H9 (cell line): ENCODE measurements around the gene MRPL21. TPM values are rescaled to one million over a fixed set of nuclear protein-coding genes. Genes with fewer than 3 reads are reported as not detected.

Experiments used
- DNase-seq: peaks from one replicate; pipeline ENCODE4 v3.0.0-alpha.2; 2017
- H2AFZ ChIP-seq: one replicate; pipeline ENCODE4 v1.6.1; 2013; ENCODE audit warnings: mild to moderate bottlenecking, low read length, control low read depth, moderate library complexity
- H2AK5ac ChIP-seq: 2 replicates; pipeline ENCODE4 v1.6.1; 2013; ENCODE audit warnings: low read length, control low read depth, mixed read lengths; ENCODE audit not compliant: insufficient read length
- H2BK120ac ChIP-seq: one replicate; pipeline ENCODE4 v1.6.1; 2013; ENCODE audit warnings: low read depth, mild to moderate bottlenecking, low read length, control low read depth, inconsistent platforms; ENCODE audit not compliant: poor library complexity, severe bottlenecking
- H2BK12ac ChIP-seq: 2 replicates; pipeline ENCODE4 v1.6.1; 2013; ENCODE audit warnings: low read length, control low read depth, mixed read lengths, low read depth; ENCODE audit not compliant: insufficient read length
- H2BK15ac ChIP-seq: 2 replicates; pipeline ENCODE4 v1.6.1; 2013; ENCODE audit warnings: low read depth, low read length, control low read depth
- H2BK20ac ChIP-seq: one replicate; pipeline ENCODE4 v1.6.1; 2013; ENCODE audit warnings: low read depth, mild to moderate bottlenecking, low read length, control low read depth, inconsistent platforms; ENCODE audit not compliant: poor library complexity, severe bottlenecking
- H2BK5ac ChIP-seq: 2 replicates; pipeline ENCODE4 v1.6.1; 2013; ENCODE audit warnings: low read length, control low read depth, mixed read lengths; ENCODE audit not compliant: insufficient read length
- H3K14ac ChIP-seq: 2 replicates; pipeline ENCODE4 v1.6.1; 2013; ENCODE audit warnings: low read length, control low read depth; ENCODE audit not compliant: insufficient read depth
- H3K18ac ChIP-seq: 2 replicates; pipeline ENCODE4 v1.6.1; 2013; ENCODE audit warnings: low read depth, mild to moderate bottlenecking, mixed read lengths, low read length, control low read depth; ENCODE audit not compliant: insufficient read length
- H3K23ac ChIP-seq: 2 replicates; pipeline ENCODE4 v1.6.1; 2013; ENCODE audit warnings: low read length, control low read depth, mixed read lengths, low read depth; ENCODE audit not compliant: insufficient read length
- H3K23me2 ChIP-seq: 2 replicates; pipeline ENCODE4 v1.6.1; 2013; ENCODE audit warnings: low read depth, mild to moderate bottlenecking, mixed read lengths, low read length, control low read depth; ENCODE audit not compliant: insufficient read length, poor library complexity, severe bottlenecking
- H3K27ac ChIP-seq: 2 replicates; pipeline ENCODE4 v1.5.1; 2013; ENCODE audit warnings: low read length, control low read depth, mixed read lengths, low read depth; ENCODE audit not compliant: insufficient read length
- H3K27me3 ChIP-seq: 2 replicates; pipeline ENCODE4 v1.6.1; 2013; ENCODE audit warnings: low read length, control low read depth, inconsistent platforms; ENCODE audit not compliant: insufficient read depth
- H3K4ac ChIP-seq: 2 replicates; pipeline ENCODE4 v1.6.1; 2013; ENCODE audit warnings: low read depth, mild to moderate bottlenecking, control low read depth, inconsistent platforms, low read length, moderate library complexity
- H3K4me1 ChIP-seq: 2 replicates; pipeline ENCODE4 v1.6.1; 2013; ENCODE audit warnings: low read length, control low read depth, inconsistent platforms; ENCODE audit not compliant: insufficient read depth
- H3K4me2 ChIP-seq: 2 replicates; pipeline ENCODE4 v1.6.1; 2013; ENCODE audit warnings: low read length, control low read depth, mixed read lengths; ENCODE audit not compliant: insufficient read length, insufficient read depth
- H3K56ac ChIP-seq: 2 replicates; pipeline ENCODE4 v1.6.1; 2013; ENCODE audit warnings: low read depth, mild to moderate bottlenecking, mixed read lengths, low read length, control low read depth; ENCODE audit not compliant: insufficient read length
- H3K79me1 ChIP-seq: 2 replicates; pipeline ENCODE4 v1.6.1; 2013; ENCODE audit warnings: low read depth, mild to moderate bottlenecking, moderate library complexity, low read length, control low read depth, inconsistent platforms; ENCODE audit not compliant: insufficient read depth, poor library complexity, severe bottlenecking
- H3K79me2 ChIP-seq: 2 replicates; pipeline ENCODE4 v1.6.1; 2013; ENCODE audit warnings: low read length, control low read depth, inconsistent platforms; ENCODE audit not compliant: insufficient read depth
- H3K9ac ChIP-seq: 2 replicates; pipeline ENCODE4 v1.6.1; 2013; ENCODE audit warnings: low read length, control low read depth, mixed read lengths; ENCODE audit not compliant: insufficient read length; ENCODE audit errors: extremely low read depth
- H3K9me3 ChIP-seq: one replicate; pipeline ENCODE4 v1.6.1; 2013; ENCODE audit warnings: low read depth, low read length, inconsistent platforms; ENCODE audit not compliant: control insufficient read depth
- H3T11ph ChIP-seq: one replicate; pipeline ENCODE4 v1.6.1; 2013; ENCODE audit warnings: mild to moderate bottlenecking, low read length, control low read depth, inconsistent platforms
- H4K20me1 ChIP-seq: one replicate; pipeline ENCODE4 v1.6.1; 2013; ENCODE audit not compliant: control insufficient read depth, insufficient read length, insufficient read depth
- H4K5ac ChIP-seq: 2 replicates; pipeline ENCODE4 v1.6.1; 2013; ENCODE audit warnings: low read depth, mild to moderate bottlenecking, mixed read lengths, low read length, control low read depth; ENCODE audit not compliant: insufficient read length
- H4K8ac ChIP-seq: replicated peaks from 2 replicates; pipeline ENCODE4 v1.6.1; 2013; ENCODE audit warnings: low read length, control low read depth, mixed read lengths, low read depth; ENCODE audit not compliant: insufficient read length
- H4K91ac ChIP-seq: 2 replicates; pipeline ENCODE4 v1.6.1; 2013; ENCODE audit warnings: low read depth, mild to moderate bottlenecking, moderate library complexity, mixed read lengths, low read length, control low read depth; ENCODE audit not compliant: insufficient read length
- H3K27ac Mint-ChIP-seq, 3 experiments: 2 replicates in 2 of 3; 3 replicates in 1 of 3; pipeline ENCODE4 v1.8.0; 2020 to 2021; ENCODE audit warnings: mixed read lengths in 3 of 3, mild to moderate bottlenecking in 1 of 3, moderate library complexity in 1 of 3
- H3K27me3 Mint-ChIP-seq: 2 replicates; pipeline ENCODE4 v1.8.0; 2021; ENCODE audit warnings: low read depth, mild to moderate bottlenecking, moderate library complexity, mixed read lengths
- H3K36me3 Mint-ChIP-seq, 3 experiments: 2 replicates in 2 of 3; 3 replicates in 1 of 3; pipeline ENCODE4 v1.8.0; 2020 to 2021; ENCODE audit warnings: low read depth in 3 of 3, mixed read lengths in 3 of 3; ENCODE audit not compliant: insufficient read depth in 1 of 3
- H3K4me1 Mint-ChIP-seq, 2 experiments: 2 replicates each; pipeline ENCODE4 v1.8.0; 2020; ENCODE audit warnings: mixed read lengths in 2 of 2
- H3K4me3 Mint-ChIP-seq, 2 experiments: 2 replicates in 1 of 2; 3 replicates in 1 of 2; pipeline ENCODE4 v1.8.0; 2020 to 2021; ENCODE audit warnings: mild to moderate bottlenecking in 2 of 2, mixed read lengths in 2 of 2, moderate library complexity in 1 of 2
- H3K9me3 Mint-ChIP-seq, 2 experiments: 2 replicates in 1 of 2; 3 replicates in 1 of 2; pipeline ENCODE4 v1.8.0; 2020; ENCODE audit warnings: mild to moderate bottlenecking in 2 of 2, mixed read lengths in 2 of 2, moderate library complexity in 1 of 2
- WGBS: extraction: QIAGEN DNeasy Blood & Tissue Kit; methylation state at CpG from one replicate; pipeline ENCODE4 v1.1.7; 2013; ENCODE audit warnings: missing lambda C conversion rate, low lambda C conversion rate, mixed read lengths; ENCODE audit not compliant: insufficient read length; ENCODE audit errors: extremely low coverage; 5-methylcytosine and 5-hydroxymethylcytosine counted together
- total RNA-seq: library from RNA; stranded (reverse); gene quantifications from 2 replicates; pipeline ENCODE4 v1.2.1, GENCODE V29; 2021
- TF ChIP-seq, protein P1 (sequence below): fragments of 200-600 bp; sonication (generic); conservative IDR thresholded peaks from 3 replicates; pipeline ENCODE4 v1.8.0; 2021; ENCODE audit warnings: antibody characterized with exemption, mild to moderate bottlenecking

MRPL21 gene
- total RNA-seq, 1 experiment from 2014 or later: 91.5 TPM

DNA sequence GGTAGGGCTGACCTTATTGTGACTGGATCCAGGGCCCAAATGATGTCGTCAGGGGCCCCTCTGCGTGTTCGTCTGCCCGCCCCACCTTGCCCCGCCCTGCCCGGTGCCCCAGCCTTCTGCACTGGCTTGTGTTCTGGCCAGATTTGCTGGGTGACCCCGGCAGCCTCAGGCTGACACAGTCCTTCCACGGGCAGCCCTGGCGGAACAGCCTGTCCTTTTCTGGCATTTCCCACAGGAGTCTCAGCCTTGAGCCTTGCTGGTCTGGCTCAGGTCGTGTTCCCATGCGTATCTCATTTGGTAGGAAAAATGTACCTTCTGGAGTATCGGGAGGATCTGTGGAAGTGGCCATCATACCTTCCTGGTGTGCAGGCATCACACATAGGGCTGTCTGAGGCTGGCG lies 31.0 kb upstream of the MRPL21 start:
- H3K23ac ChIP-seq: no peak overlapping the region
- no peak overlapping the region for H3K56ac ChIP-seq
- no peak overlapping the region for H3K18ac ChIP-seq
- no peak overlapping the region for H2BK120ac ChIP-seq
- H3K79me2 ChIP-seq: no peaks in the 10 kb centered on the region
- WGBS: no CpG with 5 or more reads among the region's 13 CpGs
- TF ChIP-seq, protein P1, sequence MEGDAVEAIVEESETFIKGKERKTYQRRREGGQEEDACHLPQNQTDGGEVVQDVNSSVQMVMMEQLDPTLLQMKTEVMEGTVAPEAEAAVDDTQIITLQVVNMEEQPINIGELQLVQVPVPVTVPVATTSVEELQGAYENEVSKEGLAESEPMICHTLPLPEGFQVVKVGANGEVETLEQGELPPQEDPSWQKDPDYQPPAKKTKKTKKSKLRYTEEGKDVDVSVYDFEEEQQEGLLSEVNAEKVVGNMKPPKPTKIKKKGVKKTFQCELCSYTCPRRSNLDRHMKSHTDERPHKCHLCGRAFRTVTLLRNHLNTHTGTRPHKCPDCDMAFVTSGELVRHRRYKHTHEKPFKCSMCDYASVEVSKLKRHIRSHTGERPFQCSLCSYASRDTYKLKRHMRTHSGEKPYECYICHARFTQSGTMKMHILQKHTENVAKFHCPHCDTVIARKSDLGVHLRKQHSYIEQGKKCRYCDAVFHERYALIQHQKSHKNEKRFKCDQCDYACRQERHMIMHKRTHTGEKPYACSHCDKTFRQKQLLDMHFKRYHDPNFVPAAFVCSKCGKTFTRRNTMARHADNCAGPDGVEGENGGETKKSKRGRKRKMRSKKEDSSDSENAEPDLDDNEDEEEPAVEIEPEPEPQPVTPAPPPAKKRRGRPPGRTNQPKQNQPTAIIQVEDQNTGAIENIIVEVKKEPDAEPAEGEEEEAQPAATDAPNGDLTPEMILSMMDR: no peak
- no peak overlapping the region for H3K27ac Mint-ChIP-seq
- H2AK5ac ChIP-seq: no peak overlapping the region
- no peaks in the 10 kb centered on the region for H4K20me1 ChIP-seq
- no peak overlapping the region for H3K4ac ChIP-seq
- no peak overlapping the region for H3K9ac ChIP-seq
- DNase-seq: no peak
- no peaks in the 10 kb centered on the region for H3K9me3 ChIP-seq
- peaks cover 7 to 51% (median 32%) of the 10 kb centered on the region in 3 experiments; a peak in 6 of 7 replicates for H3K36me3 Mint-ChIP-seq
- no peaks in the 10 kb centered on the region for H3K4me1 Mint-ChIP-seq
- no peak overlapping the region for H3K4me3 Mint-ChIP-seq
- no peaks in the 10 kb centered on the region for H3K79me1 ChIP-seq
- no peak overlapping the region for H3K14ac ChIP-seq
- no peak overlapping the region for H2AFZ ChIP-seq
- H4K91ac ChIP-seq: no peak overlapping the region
- no peak overlapping the region for H2BK15ac ChIP-seq
- H2BK12ac ChIP-seq: no peak overlapping the region
- H3K27ac ChIP-seq: no peak overlapping the region
- H3K27me3 Mint-ChIP-seq: no peaks in the 10 kb centered on the region
- no peak overlapping the region for H3T11ph ChIP-seq
- H3K9me3 Mint-ChIP-seq: no peaks in the 10 kb centered on the region
- no peak overlapping the region for H2BK20ac ChIP-seq
- no peaks in the 10 kb centered on the region for H3K23me2 ChIP-seq
- no peak overlapping the region for H3K4me2 ChIP-seq
- H2BK5ac ChIP-seq: no peak overlapping the region
- no peaks in the 10 kb centered on the region for H3K4me1 ChIP-seq
- H3K27me3 ChIP-seq: no peaks in the 10 kb centered on the region
- H4K5ac ChIP-seq: no peak overlapping the region
- no peak overlapping the region for H4K8ac ChIP-seq
